OCI-LY7 (cell line): ENCODE results near the gene PXDN. TPM values are rescaled to one million over a fixed set of nuclear protein-coding genes. Genes with fewer than 3 reads are reported as not detected.

Source experiments
- BruUV-seq: library from RNA; stranded (reverse); fragments of 400-500 nt; replicated peaks from 2 replicates; lab custom pipeline; 2021; lab: Mats Ljungman, UMichigan
- CTCF ChIA-PET: fragments of 300-600 bp; sonication (Branson Sonifier 250); formaldehyde crosslinking; loops from one replicate; lab custom pipeline; 2022; ENCODE audit warnings: antibody characterized with exemption; ENCODE audit not compliant: unreplicated experiment; lab: Charles Lee
- POLR2A ChIA-PET: fragments of 300-600 bp; sonication (Branson Sonifier 250); formaldehyde crosslinking; loops from one replicate; lab custom pipeline; 2022; ENCODE audit warnings: antibody characterized with exemption; lab: Charles Lee
- DNase-seq: peaks from one replicate; pipeline ENCODE4 v3.0.0-alpha.2; 2015; ENCODE audit warnings: low spot score
- H2AFZ ChIP-seq: fragments of 200-600 bp; sonication (generic), shearing (Covaris generic); 2 replicates; pipeline ENCODE4 v1.6.1; 2014; ENCODE audit warnings: mild to moderate bottlenecking, antibody characterized with exemption, low read length, moderate library complexity
- H3K27ac ChIP-seq: fragments of 200-600 bp; sonication (generic); 2 replicates; pipeline ENCODE4 v1.5.1; 2014; ENCODE audit warnings: mixed run types, low read depth, mild to moderate bottlenecking, moderate library complexity, low read length, inconsistent platforms; ENCODE audit not compliant: poor library complexity, severe bottlenecking
- H3K36me3 ChIP-seq: fragments of 200-600 bp; sonication (generic); 2 replicates; pipeline ENCODE4 v1.6.1; 2014; ENCODE audit warnings: mild to moderate bottlenecking, antibody characterized with exemption, low read length, moderate library complexity, mixed read lengths; ENCODE audit not compliant: insufficient read depth
- H3K4me1 ChIP-seq: fragments of 200-600 bp; sonication (generic); 2 replicates; pipeline ENCODE4 v1.5.1; 2014; ENCODE audit warnings: mild to moderate bottlenecking, low read length; ENCODE audit not compliant: insufficient read depth, poor library complexity, severe bottlenecking
- H3K4me2 ChIP-seq: fragments of 200-600 bp; sonication (generic); 2 replicates; pipeline ENCODE4 v1.6.1; 2014; ENCODE audit warnings: mild to moderate bottlenecking, low read length
- H3K4me3 ChIP-seq: fragments of 200-600 bp; sonication (generic); 2 replicates; pipeline ENCODE4 v1.5.1; 2014; ENCODE audit warnings: mild to moderate bottlenecking, low read depth, low read length; ENCODE audit not compliant: poor library complexity, severe bottlenecking
- H3K79me2 ChIP-seq: fragments of 200-600 bp; sonication (generic); 2 replicates; pipeline ENCODE4 v1.6.1; 2016; ENCODE audit warnings: low read depth, mild to moderate bottlenecking, low read length, moderate library complexity, mixed read lengths; ENCODE audit not compliant: insufficient read depth
- H3K9me2 ChIP-seq: fragments of 200-600 bp; sonication (generic); 2 replicates; pipeline ENCODE4 v1.6.1; 2016; ENCODE audit warnings: mild to moderate bottlenecking, low read length, mixed read lengths; ENCODE audit not compliant: insufficient read depth
- H3K9me3 ChIP-seq: fragments of 200-600 bp; sonication (generic); 2 replicates; pipeline ENCODE4 v1.6.1; 2014; ENCODE audit warnings: mild to moderate bottlenecking, mixed run types, low read length, mixed read lengths
- H4K20me1 ChIP-seq: fragments of 200-600 bp; sonication (generic); 2 replicates; pipeline ENCODE4 v1.6.1; 2014; ENCODE audit warnings: mild to moderate bottlenecking, antibody characterized with exemption, low read length, moderate library complexity, mixed read lengths; ENCODE audit not compliant: insufficient read depth
- EZH2phosphoT487 ChIP-seq: fragments of 200-600 bp; sonication (generic); IDR thresholded peaks from 2 replicates; pipeline ENCODE4 v1.6.1; 2018; ENCODE audit warnings: low read depth, borderline replicate concordance, mild to moderate bottlenecking, mixed run types, antibody characterized with exemption, low read length, moderate library complexity, mixed read lengths
- intact Hi-C: fragments of 100-400 bp; cut with micrococcal nuclease; formaldehyde crosslinking; loops from one replicate; pipeline ENCODE4 v1.10.0; 2022; ENCODE audit not compliant: unreplicated experiment
- total RNA-seq, 2 experiments: library from RNA; depleted of rRNA in 1 of 2; stranded (reverse); fragments of >200 nt in 1 of 2; shearing (Covaris generic) in 1 of 2; gene quantifications; 2 replicates each; pipeline ENCODE4 v1.2.3, GENCODE V29; 2014 to 2022
- TF ChIP-seq, protein P1 (sequence below): fragments of 200-600 bp; sonication (generic); conservative IDR thresholded peaks from 2 replicates; pipeline ENCODE4 v1.5.1; 2014; ENCODE audit warnings: mild to moderate bottlenecking, antibody characterized with exemption, low read length, moderate library complexity, mixed read lengths

The PXDN gene
- total RNA-seq, 2 experiments from 2014 or later, result not detected

- Histone ChIP-seq H3K79me2 (no peaks in the 10 kb centered on the region), H3K36me3 (no peaks in the 10 kb centered on the region), H4K20me1 (no peaks in the 10 kb centered on the region), H3K9me2 (no peaks in the 10 kb centered on the region), H3K9me3 (no peaks in the 10 kb centered on the region), H3K4me1 (no peaks in the 10 kb centered on the region), H3K4me2 (no peak overlapping the region), H3K4me3 (no peak overlapping the region), H3K27ac (no peak overlapping the region), H2AFZ (no peak overlapping the region)
- ChIA-PET POLR2A (no interaction called here), CTCF (no interaction called here)
- BruUV-seq, result no TSS peak
- no peak for DNase-seq
- TF ChIP-seq EZH2phosphoT487, result no peak
- TF ChIP-seq, protein P1, sequence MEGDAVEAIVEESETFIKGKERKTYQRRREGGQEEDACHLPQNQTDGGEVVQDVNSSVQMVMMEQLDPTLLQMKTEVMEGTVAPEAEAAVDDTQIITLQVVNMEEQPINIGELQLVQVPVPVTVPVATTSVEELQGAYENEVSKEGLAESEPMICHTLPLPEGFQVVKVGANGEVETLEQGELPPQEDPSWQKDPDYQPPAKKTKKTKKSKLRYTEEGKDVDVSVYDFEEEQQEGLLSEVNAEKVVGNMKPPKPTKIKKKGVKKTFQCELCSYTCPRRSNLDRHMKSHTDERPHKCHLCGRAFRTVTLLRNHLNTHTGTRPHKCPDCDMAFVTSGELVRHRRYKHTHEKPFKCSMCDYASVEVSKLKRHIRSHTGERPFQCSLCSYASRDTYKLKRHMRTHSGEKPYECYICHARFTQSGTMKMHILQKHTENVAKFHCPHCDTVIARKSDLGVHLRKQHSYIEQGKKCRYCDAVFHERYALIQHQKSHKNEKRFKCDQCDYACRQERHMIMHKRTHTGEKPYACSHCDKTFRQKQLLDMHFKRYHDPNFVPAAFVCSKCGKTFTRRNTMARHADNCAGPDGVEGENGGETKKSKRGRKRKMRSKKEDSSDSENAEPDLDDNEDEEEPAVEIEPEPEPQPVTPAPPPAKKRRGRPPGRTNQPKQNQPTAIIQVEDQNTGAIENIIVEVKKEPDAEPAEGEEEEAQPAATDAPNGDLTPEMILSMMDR, result no peak
- intact Hi-C loops, result no loop called here
Observed at GRCh38 chr2:1771626-1772280, 27.4 kb upstream of the PXDN start.

DNA sequence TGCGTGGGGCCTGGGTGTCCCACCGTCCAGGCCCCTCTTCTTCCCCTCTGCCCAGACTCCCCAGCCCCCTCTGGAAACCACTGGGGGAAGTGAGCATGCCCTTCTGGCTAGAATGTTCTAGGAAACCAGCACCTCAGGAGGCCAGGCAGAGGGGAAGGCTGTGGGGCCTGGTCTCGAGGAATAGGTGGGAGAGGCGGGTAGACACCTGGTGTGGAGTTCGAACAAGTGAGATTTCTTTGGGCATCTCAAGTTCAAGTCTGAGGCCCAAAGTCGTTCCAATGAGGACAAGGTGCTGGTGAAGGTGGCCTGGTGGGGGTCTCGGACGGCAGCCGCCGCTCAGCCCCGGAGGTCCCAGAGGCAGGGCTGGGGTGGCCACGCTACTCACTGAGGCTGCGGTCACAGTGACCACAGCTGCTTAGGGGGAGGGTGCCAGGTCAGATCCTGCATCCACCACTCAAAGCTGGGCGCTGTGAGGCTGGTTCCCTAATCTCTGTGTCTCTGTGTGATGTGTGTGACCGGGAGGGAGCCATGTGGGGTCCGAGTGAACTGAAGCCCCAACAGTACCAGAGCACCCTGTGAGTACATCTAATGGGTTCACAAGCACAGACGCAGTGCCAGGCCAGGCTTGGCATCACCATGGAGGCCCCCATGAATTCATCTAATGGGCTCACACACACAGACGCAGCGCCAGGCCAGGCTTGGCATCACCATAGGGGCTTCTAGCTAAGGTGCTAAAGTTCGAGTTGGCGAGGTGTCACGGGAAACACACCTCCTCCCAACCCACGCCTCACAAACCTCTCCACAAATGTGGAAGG, 26.5 kb upstream of the PXDN start:
- TF ChIP-seq, protein P1, result no peak
- TF ChIP-seq EZH2phosphoT487, result no peak
- intact Hi-C loops, result no loop called here

More for the DNA sequence above, 26.5 kb upstream of the PXDN start:
- no peak for DNase-seq
- ChIA-PET POLR2A (no interaction called here), CTCF (no interaction called here)
- no peaks in the 10 kb centered on the region for H4K20me1 ChIP-seq
- no peaks in the 10 kb centered on the region for H3K4me1 ChIP-seq
- H3K4me3 ChIP-seq, result no peak overlapping the region
- no peaks in the 10 kb centered on the region for H3K9me3 ChIP-seq
- H3K27ac ChIP-seq, result no peak overlapping the region
- no peaks in the 10 kb centered on the region for H3K36me3 ChIP-seq
- no peaks in the 10 kb centered on the region for H3K9me2 ChIP-seq
- no TSS peak for BruUV-seq
- no peak overlapping the region for H2AFZ ChIP-seq
- no peaks in the 10 kb centered on the region for H3K79me2 ChIP-seq
- no peak overlapping the region for H3K4me2 ChIP-seq
